HL-60 (cell line): ENCODE measurements around the gene TMEM61.
A peak's percentile ranks its signal among the peaks of the same experiment; 100 is the strongest.

Source experiments
- DNase-seq, 2 experiments: peaks; one replicate each; pipeline ENCODE4 v3.0.0-alpha.2; 2010 to 2020; ENCODE audit warnings: low read depth in 1 of 2, low spot score in 1 of 2
- H3K27ac ChIP-seq: fragments of 250-450 bp; sonication (Bioruptor Pico); replicated peaks from 2 replicates; pipeline ENCODE4 v1.5.1; 2020; ENCODE audit warnings: mild to moderate bottlenecking, moderate library complexity
- H3K27me3 ChIP-seq: fragments of 250-450 bp; sonication (Bioruptor Pico); 2 replicates; pipeline ENCODE4 v1.5.1; 2021; ENCODE audit warnings: mild to moderate bottlenecking, moderate library complexity; ENCODE audit not compliant: insufficient read depth, poor library complexity, severe bottlenecking
- H3K4me3 ChIP-seq: replicated peaks from 2 replicates; pipeline ENCODE4 v1.5.1; 2011; ENCODE audit warnings: mild to moderate bottlenecking, control low read depth, low read length; ENCODE audit not compliant: insufficient read depth
- CTCF ChIP-seq: IDR thresholded peaks from one replicate; pipeline ENCODE4 v1.5.1; 2011; ENCODE audit warnings: low read length, control low read depth, inconsistent platforms; ENCODE audit not compliant: insufficient read depth
- GABPA ChIP-seq: IDR thresholded peaks from 2 replicates; pipeline ENCODE4 v1.6.1; 2012; ENCODE audit warnings: low read depth
- POLR2AphosphoS5 ChIP-seq: IDR thresholded peaks from 2 replicates; pipeline ENCODE4 v1.6.1; 2012; ENCODE audit warnings: low read depth
- REST ChIP-seq: IDR thresholded peaks from 2 replicates; pipeline ENCODE4 v1.6.1; 2012; ENCODE audit warnings: low read depth; ENCODE audit not compliant: insufficient replicate concordance
- SPI1 ChIP-seq: IDR thresholded peaks from 2 replicates; pipeline ENCODE4 v1.6.1; 2012; ENCODE audit warnings: low read depth, mild to moderate bottlenecking, borderline replicate concordance

TMEM61 gene

GRCh38 chr1:54970901-54971300 lies 9.5 kb upstream of the TMEM61 start:
- Histone ChIP-seq H3K27me3 (peaks cover 3% of the 10 kb centered on the region), H3K4me3 (no peak overlapping the region), H3K27ac (no peak overlapping the region)
- TF ChIP-seq GABPA (no peak), REST (no peak), SPI1 (no peak), CTCF (no peak), POLR2AphosphoS5 (no peak)
- no peak for DNase-seq

- H3K27ac ChIP-seq: no peak overlapping the region
- DNase-seq: no peak
- no peak for TF ChIP-seq POLR2AphosphoS5
- no peak for TF ChIP-seq GABPA
- TF ChIP-seq SPI1: peak; percentile 74
- TF ChIP-seq CTCF: no peak
- no peak for TF ChIP-seq REST
- H3K4me3 ChIP-seq: no peak overlapping the region
- H3K27me3 ChIP-seq: peaks cover 3% of the 10 kb centered on the region
Measured at GRCh38 chr1:54971317-54971791, 9.1 kb upstream of the TMEM61 start.

GRCh38 chr1:54972436-54972835 lies 8.0 kb upstream of the TMEM61 start:
- TF ChIP-seq SPI1: no peak
- no peak for TF ChIP-seq REST
- no peak for TF ChIP-seq GABPA
- no peak for TF ChIP-seq CTCF
- no peak for TF ChIP-seq POLR2AphosphoS5
- Histone ChIP-seq H3K27me3 (peaks cover 3% of the 10 kb centered on the region), H3K4me3 (no peak overlapping the region), H3K27ac (no peak overlapping the region)
- DNase-seq: no peak
